ENCODE data around the gene TMEM8B.

TMEM8B gene, protein sequence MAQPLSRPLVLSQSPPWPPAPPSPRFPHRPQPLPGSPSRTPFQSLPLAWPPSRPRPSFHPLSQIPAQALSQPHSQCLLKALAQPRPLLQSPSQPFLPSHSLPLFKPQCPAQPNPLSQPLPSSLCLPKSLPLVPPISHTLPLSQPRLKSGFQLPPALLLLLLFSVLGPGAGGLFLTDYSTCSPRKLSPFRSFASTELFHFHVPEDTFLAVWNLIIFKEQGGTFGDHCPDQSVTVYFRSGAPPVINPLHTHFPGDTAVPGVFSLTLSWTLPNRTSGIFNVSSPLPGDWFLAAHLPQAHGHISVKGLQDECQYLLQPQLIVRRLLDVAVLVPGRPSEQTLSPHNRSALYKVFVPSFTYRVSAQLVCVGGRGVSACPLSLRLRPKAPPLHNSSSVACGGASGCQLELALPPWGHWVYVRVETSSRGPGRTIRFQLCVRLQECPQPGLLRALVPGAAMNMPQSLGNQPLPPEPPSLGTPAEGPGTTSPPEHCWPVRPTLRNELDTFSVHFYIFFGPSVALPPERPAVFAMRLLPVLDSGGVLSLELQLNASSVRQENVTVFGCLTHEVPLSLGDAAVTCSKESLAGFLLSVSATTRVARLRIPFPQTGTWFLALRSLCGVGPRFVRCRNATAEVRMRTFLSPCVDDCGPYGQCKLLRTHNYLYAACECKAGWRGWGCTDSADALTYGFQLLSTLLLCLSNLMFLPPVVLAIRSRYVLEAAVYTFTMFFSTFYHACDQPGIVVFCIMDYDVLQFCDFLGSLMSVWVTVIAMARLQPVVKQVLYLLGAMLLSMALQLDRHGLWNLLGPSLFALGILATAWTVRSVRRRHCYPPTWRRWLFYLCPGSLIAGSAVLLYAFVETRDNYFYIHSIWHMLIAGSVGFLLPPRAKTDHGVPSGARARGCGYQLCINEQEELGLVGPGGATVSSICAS

GRCh38 chr9:35829084-35829763 lies at the start of gene TMEM8B:
Gene TMEM8B (plus strand): TSS chr9:35829228. CDS start chr9:35829448, 220 bp downstream.
- DNase-seq: peak; percentile 75

GRCh38 chr9:35781066-35781465 lies 48.0 kb upstream of the TMEM8B start:
- no peak for DNase-seq

GRCh38 chr9:35783418-35783817 lies 45.6 kb upstream of the TMEM8B start:
- DNase-seq: no peak

DNA sequence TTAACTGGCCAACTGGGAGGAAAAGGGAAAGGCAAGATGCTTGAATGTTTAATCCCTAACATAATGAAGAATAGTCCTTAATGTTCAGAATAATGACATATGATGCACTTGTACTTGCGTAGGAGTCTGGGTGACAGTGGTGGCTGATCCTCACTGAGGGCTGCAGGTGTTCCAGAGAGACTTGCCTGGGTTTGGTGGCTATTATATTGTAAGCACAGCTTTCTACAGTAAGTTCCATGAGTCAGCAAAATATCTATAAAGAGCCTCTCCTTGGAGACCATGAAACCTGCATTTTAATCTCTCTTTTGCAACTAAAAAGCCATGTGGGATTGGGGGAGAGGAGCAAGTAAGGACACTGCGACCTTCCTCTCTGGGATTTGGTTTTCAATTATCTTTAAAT lies 39.5 kb upstream of the TMEM8B start:
- no peak for DNase-seq

- no peak for DNase-seq
Measured at GRCh38 chr9:35790025-35790384, 39.0 kb upstream of the TMEM8B start.

GRCh38 chr9:35790385-35791296 lies 38.4 kb upstream of the TMEM8B start:
- no peak for DNase-seq

DNA sequence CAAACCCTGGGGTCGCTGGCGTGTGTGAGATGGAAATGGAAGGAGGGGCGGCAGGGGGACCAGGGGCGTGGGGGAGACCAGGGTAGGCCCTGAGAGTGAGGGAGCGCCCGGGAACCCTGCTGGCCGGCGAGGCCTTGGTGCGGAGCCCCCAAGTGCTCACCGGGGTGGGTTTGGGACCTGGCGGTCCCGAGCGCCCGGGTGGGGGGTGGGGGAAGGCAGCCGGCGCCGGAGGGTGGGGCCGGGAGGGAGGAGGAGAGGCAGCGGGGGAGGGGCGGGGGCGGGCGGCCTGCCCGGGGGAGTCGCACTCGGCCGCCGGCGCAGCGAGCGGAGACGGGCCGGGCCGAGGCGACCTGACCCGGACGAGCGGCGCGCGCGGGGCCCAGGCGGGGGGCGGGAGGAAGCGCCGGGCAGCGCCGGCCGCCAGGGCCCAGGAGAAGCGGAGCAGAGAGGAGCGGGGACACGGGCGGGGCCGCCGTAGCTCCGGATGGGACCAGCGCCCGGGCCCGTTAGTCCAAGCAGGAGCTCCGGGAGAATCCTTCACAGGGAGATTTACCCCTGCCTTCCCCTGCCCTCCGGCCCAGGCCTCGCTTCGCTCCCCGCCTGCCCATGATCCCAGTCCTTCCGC lies 37.6 kb upstream of the TMEM8B start, which contains the start of gene NPR2:
Gene NPR2, plus strand, starts transcription at position 295 of the 625 bp plus-strand sequence. CDS start 818 bp downstream, outside the sequence.
- DNase-seq: no peak

DNA sequence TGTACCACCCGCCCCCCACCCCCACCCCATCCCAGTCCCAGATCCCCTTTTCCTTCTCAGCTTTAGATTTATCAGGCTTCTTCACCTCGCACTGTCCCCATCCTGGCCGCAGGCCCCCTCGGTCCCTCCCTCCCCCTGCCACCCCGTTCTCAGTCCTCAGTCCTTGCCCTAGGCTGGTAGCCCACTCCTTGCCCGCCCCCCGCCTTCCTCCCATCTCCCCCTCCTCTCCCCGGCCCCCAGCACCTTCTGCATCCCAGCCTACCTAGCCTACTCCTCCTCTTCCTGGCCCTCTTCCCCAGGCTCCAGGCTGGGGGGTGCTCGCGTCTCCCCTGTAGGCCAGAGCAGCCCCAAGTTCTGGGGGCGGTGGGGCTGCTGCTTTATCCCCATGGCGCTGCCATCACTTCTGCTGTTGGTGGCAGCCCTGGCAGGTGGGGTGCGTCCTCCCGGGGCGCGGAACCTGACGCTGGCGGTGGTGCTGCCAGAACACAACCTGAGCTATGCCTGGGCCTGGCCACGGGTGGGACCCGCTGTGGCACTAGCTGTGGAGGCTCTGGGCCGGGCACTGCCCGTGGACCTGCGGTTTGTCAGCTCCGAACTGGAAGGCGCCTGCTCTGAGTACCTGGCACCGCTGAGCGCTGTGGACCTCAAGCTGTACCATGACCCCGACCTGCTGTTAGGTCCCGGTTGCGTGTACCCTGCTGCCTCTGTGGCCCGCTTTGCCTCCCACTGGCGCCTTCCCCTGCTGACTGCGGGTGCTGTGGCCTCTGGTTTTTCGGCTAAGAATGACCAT lies 36.8 kb upstream of the TMEM8B start:
- DNase-seq: no peak

DNA sequence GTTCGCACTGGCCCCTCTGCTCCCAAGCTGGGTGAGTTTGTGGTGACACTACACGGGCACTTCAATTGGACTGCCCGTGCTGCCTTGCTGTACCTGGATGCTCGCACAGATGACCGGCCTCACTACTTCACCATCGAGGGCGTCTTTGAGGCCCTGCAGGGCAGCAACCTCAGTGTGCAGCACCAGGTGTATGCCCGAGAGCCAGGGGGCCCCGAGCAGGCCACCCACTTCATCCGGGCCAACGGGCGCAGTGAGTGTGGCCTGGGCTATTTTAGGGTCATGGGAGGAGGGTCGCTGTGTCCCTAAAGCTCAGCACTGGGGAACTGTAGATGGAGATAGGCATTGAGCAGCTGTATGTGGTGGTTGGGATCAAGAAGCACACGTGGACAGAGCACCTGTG lies 36.2 kb upstream of the TMEM8B start:
- no peak for DNase-seq

GRCh38 chr9:35793461-35793860 lies 35.6 kb upstream of the TMEM8B start:
- no peak for DNase-seq

- DNase-seq: no peak
Measured at GRCh38 chr9:35795695-35796094, 33.3 kb upstream of the TMEM8B start.

DNA sequence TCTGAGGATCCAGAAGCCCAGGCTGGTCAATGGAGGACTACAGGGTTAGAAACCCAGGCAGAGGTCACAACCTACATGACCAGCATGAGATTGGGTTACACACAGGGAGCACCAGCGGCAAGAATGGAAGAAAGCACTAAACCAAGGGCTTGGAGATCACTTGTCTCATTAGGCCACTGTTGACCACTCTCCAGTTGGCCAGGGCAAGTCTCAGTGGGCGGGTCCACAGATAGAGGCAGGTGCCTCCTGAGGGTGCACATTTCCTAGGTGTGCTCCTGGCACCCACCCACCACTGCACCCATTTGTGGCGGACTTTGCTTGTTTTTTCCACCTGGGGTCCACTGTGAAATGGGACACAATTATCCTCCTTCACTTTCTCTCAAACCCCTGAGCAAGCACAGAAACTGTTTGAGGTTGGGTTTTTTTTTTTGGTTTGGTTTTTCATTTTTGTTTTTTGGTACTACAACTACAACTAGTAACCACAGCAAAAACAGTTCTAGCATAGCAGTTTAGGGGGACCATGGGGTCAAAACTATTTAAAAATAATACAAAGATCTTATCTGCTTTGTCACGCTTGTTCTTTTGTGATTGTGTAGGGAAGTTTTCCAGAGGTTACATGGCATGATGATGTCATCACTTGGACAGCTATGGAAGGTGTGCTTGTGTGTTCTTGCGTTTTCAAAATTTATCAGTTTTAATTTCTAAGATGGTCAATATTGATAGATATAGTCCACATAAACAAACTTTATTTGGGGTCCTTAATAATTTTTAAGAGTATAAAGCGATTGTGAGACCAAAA lies 31.5 kb upstream of the TMEM8B start:
- no peak for DNase-seq

GRCh38 chr9:35798658-35799374 lies 30.2 kb upstream of the TMEM8B start:
- no peak for DNase-seq

DNA sequence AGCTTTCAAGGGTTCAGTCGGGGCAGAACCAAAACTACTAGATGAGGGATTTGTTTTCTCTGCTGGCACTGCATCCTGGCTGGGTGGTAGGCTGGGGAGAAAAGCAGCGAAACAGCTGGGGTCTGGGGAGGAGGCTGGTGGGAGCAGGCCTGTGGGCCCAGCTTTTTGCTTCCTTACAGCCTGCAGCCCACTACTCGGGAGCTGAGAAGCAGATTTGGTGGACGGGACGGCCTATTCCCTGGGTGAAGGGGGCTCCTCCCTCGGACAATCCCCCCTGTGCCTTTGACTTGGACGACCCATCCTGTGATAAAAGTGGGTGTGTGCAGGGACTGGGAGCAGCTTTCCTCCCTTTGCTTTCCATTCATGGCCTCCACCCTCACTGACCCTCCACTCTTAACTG lies 28.5 kb upstream of the TMEM8B start:
- no peak for DNase-seq

DNA sequence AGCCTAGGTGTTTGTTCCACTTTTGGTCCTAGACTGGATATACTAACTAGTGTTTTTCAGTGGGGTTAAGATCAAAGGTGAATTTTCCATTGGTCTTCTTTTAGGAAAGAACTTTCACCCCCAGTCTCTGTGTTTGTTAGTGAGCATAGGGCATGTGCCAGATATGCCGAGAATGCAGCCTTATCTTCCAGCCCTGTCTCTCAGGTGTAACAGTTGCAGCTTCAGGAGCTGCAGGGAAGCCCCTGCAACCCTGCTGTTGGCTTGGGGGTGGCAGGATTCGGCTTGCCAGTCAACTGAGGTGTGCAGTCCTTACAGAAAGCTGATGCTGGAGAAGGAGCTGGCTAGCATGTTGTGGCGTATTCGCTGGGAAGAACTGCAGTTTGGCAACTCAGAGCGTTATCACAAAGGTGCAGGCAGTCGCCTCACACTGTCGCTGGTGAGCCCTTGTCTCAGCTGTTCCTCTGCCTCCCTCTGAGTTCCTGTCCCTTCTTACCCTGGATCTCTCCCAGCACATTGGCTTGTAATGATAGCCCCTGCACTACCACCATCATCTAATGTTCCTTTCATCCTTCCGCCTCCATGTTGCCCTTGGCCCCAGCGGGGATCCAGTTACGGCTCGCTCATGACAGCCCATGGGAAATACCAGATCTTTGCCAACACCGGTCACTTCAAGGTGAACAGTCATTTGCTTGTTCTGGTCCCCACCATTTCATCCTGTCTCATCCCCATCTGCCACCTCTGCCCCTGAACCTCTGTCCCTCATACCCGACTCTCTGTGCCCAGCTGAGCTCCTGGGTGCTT lies 27.5 kb upstream of the TMEM8B start:
- DNase-seq: no peak

DNA sequence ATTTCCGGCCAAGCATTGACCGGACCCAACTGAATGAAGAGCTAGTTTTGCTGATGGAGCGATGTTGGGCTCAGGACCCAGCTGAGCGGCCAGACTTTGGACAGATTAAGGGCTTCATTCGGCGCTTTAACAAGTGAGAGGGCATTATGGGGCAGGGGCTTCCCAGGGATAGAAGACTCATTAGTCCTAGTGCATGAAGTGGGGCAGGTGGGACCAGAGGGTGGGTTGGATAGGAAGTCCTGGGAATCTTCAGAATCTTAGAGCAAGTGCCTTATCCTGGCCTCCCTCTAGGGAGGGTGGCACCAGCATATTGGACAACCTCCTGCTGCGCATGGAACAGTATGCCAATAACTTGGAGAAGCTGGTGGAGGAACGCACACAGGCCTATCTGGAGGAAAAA lies 22.9 kb upstream of the TMEM8B start:
- no peak for DNase-seq

- DNase-seq: no peak
Measured at GRCh38 chr9:35808433-35808832, 20.6 kb upstream of the TMEM8B start.

- no peak for DNase-seq
Measured at GRCh38 chr9:35810122-35810521, 18.9 kb upstream of the TMEM8B start.

Measured in T1000 (cell line).